Activated CD8-positive, alpha-beta T cell treated with anti-CD3 and anti-CD28 coated beads, Interleukin-2, amount 10 ng/mL, durations not matched to agents 7 days and 5 days (primary cell): ENCODE data around the gene EDC3. TPM values are rescaled to one million over a fixed set of nuclear protein-coding genes. Genes with fewer than 3 reads are reported as not detected.
A peak's percentile ranks its signal among the peaks of the same experiment; 100 is the strongest.

Experiments used
- ATAC-seq: fragments of 150-1000 bp; cut with Tn5 transposase; one replicate; pipeline ENCODE4 v1.10.0; 2021; ENCODE audit warnings: moderate library complexity
- CTCF ChIA-PET: fragments of 350-600 bp; sonication (Branson Sonifier 250); formaldehyde crosslinking; loops from one replicate; lab custom pipeline; 2021; ENCODE audit warnings: antibody characterized with exemption; lab: Charles Lee
- POLR2A ChIA-PET: fragments of 350-600 bp; sonication (Branson Sonifier 250); formaldehyde crosslinking; loops from one replicate; lab custom pipeline; 2021; ENCODE audit warnings: antibody characterized with exemption; lab: Charles Lee
- DNase-seq: peaks from one replicate; pipeline ENCODE4 v3.0.0-alpha.2; 2020
- H3K27ac Mint-ChIP-seq: one replicate; pipeline ENCODE4 v1.8.0; 2021; ENCODE audit warnings: mild to moderate bottlenecking, mixed read lengths
- H3K27me3 Mint-ChIP-seq: one replicate; pipeline ENCODE4 v1.8.0; 2021; ENCODE audit warnings: low read depth, mixed read lengths
- H3K36me3 Mint-ChIP-seq: one replicate; pipeline ENCODE4 v1.8.0; 2021; ENCODE audit warnings: low read depth, mixed read lengths
- H3K4me1 Mint-ChIP-seq: one replicate; pipeline ENCODE4 v1.8.0; 2021; ENCODE audit warnings: low read depth, mixed read lengths
- H3K4me3 Mint-ChIP-seq: one replicate; pipeline ENCODE4 v1.8.0; 2021; ENCODE audit warnings: mild to moderate bottlenecking, mixed read lengths
- H3K9me3 Mint-ChIP-seq: one replicate; pipeline ENCODE4 v1.8.0; 2022; ENCODE audit warnings: mixed read lengths; ENCODE audit not compliant: insufficient read depth
- total RNA-seq, 2 experiments: library from RNA; stranded (reverse); gene quantifications; one replicate each; pipeline ENCODE4 v1.2.3, GENCODE V29; 2021

EDC3 gene
- total RNA-seq, 2 experiments from 2014 or later: 40.4 to 41.6 TPM

- Mint-ChIP-seq H3K36me3 (peaks cover 3% of the 10 kb centered on the region), H3K27ac (no peak overlapping the region), H3K4me3 (no peak overlapping the region), H3K9me3 (no peaks in the 10 kb centered on the region), H3K27me3 (peaks cover 19% of the 10 kb centered on the region), H3K4me1 (peaks cover 20% of the 10 kb centered on the region)
- ATAC-seq (no peak), DNase-seq (no peak)
- CTCF ChIA-PET: no interaction called here
- POLR2A ChIA-PET: no interaction called here
These were observed 13.2 kb upstream of the EDC3 start for GRCh38 chr15:74709011-74709410.

GRCh38 chr15:74696808-74697207 lies 984 bp upstream of the EDC3 start:
- DNase-seq (no peak), ATAC-seq (no peak)
- peak overlapping the region; percentile 100 for H3K27ac Mint-ChIP-seq
- H3K27me3 Mint-ChIP-seq: peaks cover 6% of the 10 kb centered on the region
- peak overlapping the region; percentile 100 for H3K4me3 Mint-ChIP-seq
- peaks cover 3% of the 10 kb centered on the region for H3K36me3 Mint-ChIP-seq
- ChIA-PET POLR2A (interaction anchor here (1.0 kb wide), 1 partner anchor 83 kb away, joined by 3 read pairs; no protein-coding TSS in a partner anchor), CTCF (interaction anchor here (0.9 to 1.6 kb wide), 4 partner anchors 12 to 84 kb away, joined by 3 to 4 read pairs (median 3); no protein-coding TSS in a partner anchor)
- no peaks in the 10 kb centered on the region for H3K9me3 Mint-ChIP-seq
- H3K4me1 Mint-ChIP-seq: peaks cover 35% of the 10 kb centered on the region

- ATAC-seq (no peak), DNase-seq (no peak)
- Mint-ChIP-seq H3K9me3 (no peaks in the 10 kb centered on the region), H3K27ac (peak overlapping the region; percentile 100), H3K27me3 (peaks cover 3% of the 10 kb centered on the region), H3K4me1 (peaks cover 35% of the 10 kb centered on the region), H3K36me3 (peaks cover 3% of the 10 kb centered on the region), H3K4me3 (peak overlapping the region; percentile 100)
- ChIA-PET POLR2A (interaction anchor here (1.0 to 1.2 kb wide), 2 partner anchors 84 to 91 kb away, joined by 3 read pairs; no protein-coding TSS in a partner anchor), CTCF (interaction anchor here (0.8 to 1.6 kb wide), 5 partner anchors 11 to 85 kb away, joined by 3 to 4 read pairs (median 3); no protein-coding TSS in a partner anchor)
These were observed 540 bp upstream of the EDC3 start for GRCh38 chr15:74696398-74696729.

GRCh38 chr15:74692327-74692726 lies 3.5 kb downstream of the EDC3 start:
- Mint-ChIP-seq H3K4me3 (no peak overlapping the region), H3K27ac (no peak overlapping the region), H3K36me3 (peaks cover 6% of the 10 kb centered on the region), H3K27me3 (no peaks in the 10 kb centered on the region), H3K9me3 (no peaks in the 10 kb centered on the region), H3K4me1 (peaks cover 38% of the 10 kb centered on the region)
- POLR2A ChIA-PET: no interaction called here
- ATAC-seq (no peak), DNase-seq (no peak)
- CTCF ChIA-PET: no interaction called here

GRCh38 chr15:74683758-74684157 lies 12.1 kb downstream of the EDC3 start:
- no peaks in the 10 kb centered on the region for H3K27me3 Mint-ChIP-seq
- H3K36me3 Mint-ChIP-seq: peaks cover 31% of the 10 kb centered on the region
- CTCF ChIA-PET: interaction anchor here (0.7 to 1.2 kb wide), 2 partner anchors 42 to 76 kb away, joined by 3 to 5 read pairs; no protein-coding TSS in a partner anchor
- no peak overlapping the region for H3K4me3 Mint-ChIP-seq
- H3K9me3 Mint-ChIP-seq: peaks cover 4% of the 10 kb centered on the region
- no peak overlapping the region for H3K27ac Mint-ChIP-seq
- ATAC-seq (no peak), DNase-seq (no peak)
- POLR2A ChIA-PET: interaction anchor here (0.6 kb wide), 2 partner anchors 94 to 97 kb away, joined by 3 read pairs; no protein-coding TSS in a partner anchor
- peaks cover 2% of the 10 kb centered on the region for H3K4me1 Mint-ChIP-seq

- Mint-ChIP-seq H3K27me3 (no peaks in the 10 kb centered on the region), H3K4me3 (no peak overlapping the region), H3K4me1 (peaks cover 2% of the 10 kb centered on the region), H3K36me3 (peaks cover 31% of the 10 kb centered on the region), H3K27ac (no peak overlapping the region), H3K9me3 (peaks cover 4% of the 10 kb centered on the region)
- ATAC-seq (no peak), DNase-seq (no peak)
- ChIA-PET CTCF (interaction anchor here (1.4 kb wide), 1 partner anchor 86 kb away, joined by 3 read pairs; no protein-coding TSS in a partner anchor), POLR2A (no interaction called here)
These were observed 12.9 kb downstream of the EDC3 start for GRCh38 chr15:74682954-74683353.

GRCh38 chr15:74680456-74680855 lies 15.4 kb downstream of the EDC3 start:
- Mint-ChIP-seq H3K4me3 (no peak overlapping the region), H3K27ac (no peak overlapping the region), H3K9me3 (peaks cover 4% of the 10 kb centered on the region), H3K27me3 (no peaks in the 10 kb centered on the region), H3K36me3 (peaks cover 27% of the 10 kb centered on the region), H3K4me1 (peaks cover 3% of the 10 kb centered on the region)
- ChIA-PET POLR2A (no interaction called here), CTCF (interaction anchor here (1.2 kb wide), 1 partner anchor 89 kb away, joined by 3 read pairs; no protein-coding TSS in a partner anchor)
- ATAC-seq (no peak), DNase-seq (no peak)

- ATAC-seq (no peak), DNase-seq (no peak)
- Mint-ChIP-seq H3K36me3 (peaks cover 19% of the 10 kb centered on the region), H3K27ac (no peak overlapping the region), H3K4me1 (peaks cover 3% of the 10 kb centered on the region), H3K27me3 (no peaks in the 10 kb centered on the region), H3K9me3 (no peaks in the 10 kb centered on the region), H3K4me3 (no peak overlapping the region)
- ChIA-PET POLR2A (no interaction called here), CTCF (no interaction called here)
These were observed 19.0 kb downstream of the EDC3 start for GRCh38 chr15:74676801-74677200.

GRCh38 chr15:74674161-74674560 lies 21.7 kb downstream of the EDC3 start:
- H3K27me3 Mint-ChIP-seq: no peaks in the 10 kb centered on the region
- H3K9me3 Mint-ChIP-seq: no peaks in the 10 kb centered on the region
- no peak for ATAC-seq
- H3K27ac Mint-ChIP-seq: no peak overlapping the region
- no peak for DNase-seq
- peaks cover 22% of the 10 kb centered on the region for H3K36me3 Mint-ChIP-seq
- CTCF ChIA-PET: interaction anchor here (1.3 to 1.4 kb wide), 2 partner anchors 40 to 53 kb away, joined by 3 to 4 read pairs; no protein-coding TSS in a partner anchor
- H3K4me3 Mint-ChIP-seq: no peak overlapping the region
- peaks cover 3% of the 10 kb centered on the region for H3K4me1 Mint-ChIP-seq
- POLR2A ChIA-PET: no interaction called here

GRCh38 chr15:74669627-74670026 lies 26.2 kb downstream of the EDC3 start:
- DNase-seq (no peak), ATAC-seq (no peak)
- Mint-ChIP-seq H3K36me3 (peaks cover 22% of the 10 kb centered on the region), H3K4me1 (peaks cover 1% of the 10 kb centered on the region), H3K4me3 (no peak overlapping the region), H3K27me3 (no peaks in the 10 kb centered on the region), H3K9me3 (no peaks in the 10 kb centered on the region), H3K27ac (no peak overlapping the region)
- POLR2A ChIA-PET: no interaction called here
- CTCF ChIA-PET: interaction anchor here (1.0 to 2.1 kb wide), 3 partner anchors 34 to 99 kb away, joined by 4 to 12 read pairs (median 4); no protein-coding TSS in a partner anchor

GRCh38 chr15:74667975-74668374 lies 27.8 kb downstream of the EDC3 start:
- ChIA-PET CTCF (no interaction called here), POLR2A (no interaction called here)
- Mint-ChIP-seq H3K27me3 (no peaks in the 10 kb centered on the region), H3K9me3 (no peaks in the 10 kb centered on the region), H3K4me1 (peaks cover 4% of the 10 kb centered on the region), H3K36me3 (peaks cover 14% of the 10 kb centered on the region), H3K27ac (no peak overlapping the region), H3K4me3 (no peak overlapping the region)
- no peak for DNase-seq
- ATAC-seq: no peak

- Mint-ChIP-seq H3K4me1 (peaks cover 7% of the 10 kb centered on the region), H3K36me3 (peaks cover 4% of the 10 kb centered on the region), H3K27ac (no peak overlapping the region), H3K4me3 (no peak overlapping the region), H3K9me3 (no peaks in the 10 kb centered on the region), H3K27me3 (no peaks in the 10 kb centered on the region)
- DNase-seq (no peak), ATAC-seq (no peak)
- ChIA-PET CTCF (interaction anchor here (1.2 kb wide), 3 partner anchors 8 to 43 kb away, joined by 3 to 7 read pairs (median 3); no protein-coding TSS in a partner anchor), POLR2A (no interaction called here)
These were observed 31.2 kb downstream of the EDC3 start for GRCh38 chr15:74664670-74665069.
